ENCODE data around the gene TTC7B.
A peak's percentile ranks its signal among the peaks of the same experiment; 100 is the strongest.

The TTC7B gene

GRCh38 chr14:90518941-90519256 is 297.3 kb downstream of the TTC7B start:
- DNase-seq: peak; percentile 64

DNA sequence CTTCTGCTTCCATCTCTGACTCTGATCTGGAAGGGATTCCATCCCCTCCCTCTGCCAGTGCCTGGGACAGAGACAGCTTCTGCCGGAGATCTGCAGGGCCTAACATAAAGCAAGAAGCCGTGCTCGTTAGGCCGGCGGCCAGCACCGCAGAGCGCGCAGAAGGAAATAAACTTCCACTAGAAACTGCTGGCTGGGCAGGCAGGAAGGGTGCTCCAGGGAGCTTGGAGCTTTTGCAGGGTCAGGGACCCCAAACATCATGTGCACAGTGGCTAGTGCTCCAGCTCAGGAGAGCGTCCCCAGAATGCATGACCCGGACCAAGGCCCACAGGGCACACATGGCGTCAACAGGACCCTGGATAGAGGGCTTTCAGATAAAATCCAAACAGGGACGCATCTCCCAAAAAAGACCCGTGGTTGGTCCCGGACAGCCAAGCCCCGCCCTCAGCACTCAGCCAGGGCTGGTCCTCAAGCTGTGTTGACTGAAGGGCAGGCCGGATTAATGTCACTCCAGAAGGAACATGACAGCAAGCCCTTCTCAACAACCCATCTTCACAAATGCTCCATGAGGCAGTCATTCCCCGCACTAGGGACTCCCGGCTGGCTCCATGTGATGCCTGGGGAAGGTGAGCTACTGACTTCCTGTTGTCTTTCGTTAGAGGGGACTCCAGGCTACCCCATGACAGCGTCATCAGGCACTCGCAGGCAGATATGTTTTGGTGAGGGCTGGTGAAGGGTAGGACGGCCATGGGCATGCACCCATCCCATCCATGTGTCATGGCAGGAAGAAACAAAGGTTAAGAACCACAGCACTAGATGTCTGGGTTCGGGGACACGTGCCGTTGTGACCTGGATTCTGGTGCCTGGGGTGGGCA is 297.9 kb downstream of the TTC7B start:
- no peak for DNase-seq

- no peak for DNase-seq
Observed at GRCh38 chr14:90517076-90517841, 299.0 kb downstream of the TTC7B start.

DNA sequence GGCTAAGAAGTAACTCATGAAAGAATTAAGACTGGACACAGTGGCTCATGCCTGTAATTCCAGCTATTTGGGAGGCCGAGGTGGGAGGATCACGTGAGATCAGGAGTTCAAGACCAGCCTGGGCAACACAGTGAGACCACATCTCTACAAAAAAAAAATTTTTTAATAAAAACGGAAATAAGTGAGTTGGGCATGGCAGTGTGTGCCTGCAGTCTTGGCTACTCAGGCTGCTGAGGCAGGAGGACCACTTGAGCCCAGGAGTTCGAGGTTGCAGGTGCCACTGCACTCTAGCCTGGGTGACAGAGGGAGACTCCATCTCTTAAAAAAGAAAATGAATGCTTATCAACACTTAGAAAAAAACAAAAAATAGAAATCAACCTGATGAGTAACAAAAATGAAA is 301.7 kb downstream of the TTC7B start:
- no peak for DNase-seq

- DNase-seq: no peak
Observed at GRCh38 chr14:90514015-90514398, 302.2 kb downstream of the TTC7B start.

- no peak for DNase-seq
Observed at GRCh38 chr14:90513161-90514014, 302.8 kb downstream of the TTC7B start.

- DNase-seq: no peak
Observed at GRCh38 chr14:90512329-90512991, 303.8 kb downstream of the TTC7B start.

GRCh38 chr14:90511795-90512328 is 304.4 kb downstream of the TTC7B start:
- DNase-seq: no peak

DNA sequence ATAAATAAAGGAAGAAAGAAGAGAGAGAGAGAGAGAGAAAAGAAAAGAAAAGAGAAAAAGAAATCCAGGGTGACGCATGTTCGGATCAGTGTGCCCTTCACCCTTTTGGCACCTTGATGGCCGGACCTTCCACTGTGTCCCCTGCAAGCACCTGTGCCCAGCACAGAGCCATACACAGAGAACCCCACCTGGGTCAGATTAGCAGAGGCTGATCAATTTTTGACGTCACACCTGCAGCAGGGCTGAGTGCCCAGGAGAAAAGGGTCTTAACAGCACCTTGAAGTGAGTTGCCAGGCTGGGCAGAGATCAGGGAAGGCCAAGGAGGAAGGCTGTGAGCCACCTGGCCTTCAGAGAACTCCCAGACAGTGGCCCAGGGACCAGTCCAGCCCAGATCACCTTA is 305.0 kb downstream of the TTC7B start:
- no peak for DNase-seq

DNA sequence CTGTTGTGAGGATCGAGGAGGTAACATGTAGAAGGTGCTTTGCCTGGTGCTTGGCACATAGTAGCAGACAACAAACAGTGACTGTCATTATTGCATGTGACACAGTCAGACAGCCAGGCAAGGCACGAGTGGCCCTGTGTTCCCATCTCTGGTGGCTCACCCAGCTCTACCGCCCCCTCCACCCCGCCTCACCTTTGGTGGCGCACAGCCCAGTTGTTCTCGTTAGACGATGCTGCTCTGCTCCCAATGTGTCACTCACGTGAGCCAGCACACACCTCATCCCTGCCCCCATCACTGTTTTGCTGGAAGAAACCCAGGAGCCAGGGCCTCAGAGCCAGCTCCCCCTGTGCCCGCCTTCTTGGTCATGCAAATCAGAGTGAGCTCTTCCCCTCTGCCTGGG is 306.1 kb downstream of the TTC7B start:
- no peak for DNase-seq

DNA sequence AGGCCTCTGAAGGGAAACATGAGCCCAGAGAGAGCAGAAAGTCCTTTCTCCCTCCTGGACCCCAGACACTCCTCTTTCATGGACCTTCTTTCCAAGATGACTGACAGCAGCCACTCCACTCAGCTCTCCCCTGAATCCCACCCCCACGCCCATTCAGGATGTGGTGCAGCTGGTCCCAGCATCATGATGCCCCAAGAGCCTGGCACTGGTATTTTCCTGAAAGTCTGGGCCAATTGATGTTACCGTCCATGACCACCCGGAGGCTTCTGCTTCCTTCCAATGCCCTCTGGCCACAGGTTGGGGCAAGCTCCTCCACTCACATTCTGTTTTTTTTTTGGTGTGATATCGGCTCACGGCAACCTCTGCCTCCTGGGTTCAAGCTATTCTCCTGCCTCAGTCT is 306.8 kb downstream of the TTC7B start:
- DNase-seq: no peak

- DNase-seq: no peak
Observed at GRCh38 chr14:90508536-90509254, 307.5 kb downstream of the TTC7B start.

- no peak for DNase-seq
Observed at GRCh38 chr14:90508036-90508435, 308.2 kb downstream of the TTC7B start.

- DNase-seq: no peak
Observed at GRCh38 chr14:90507428-90507827, 308.8 kb downstream of the TTC7B start.

GRCh38 chr14:90506748-90507147 is 309.5 kb downstream of the TTC7B start:
- no peak for DNase-seq

DNA sequence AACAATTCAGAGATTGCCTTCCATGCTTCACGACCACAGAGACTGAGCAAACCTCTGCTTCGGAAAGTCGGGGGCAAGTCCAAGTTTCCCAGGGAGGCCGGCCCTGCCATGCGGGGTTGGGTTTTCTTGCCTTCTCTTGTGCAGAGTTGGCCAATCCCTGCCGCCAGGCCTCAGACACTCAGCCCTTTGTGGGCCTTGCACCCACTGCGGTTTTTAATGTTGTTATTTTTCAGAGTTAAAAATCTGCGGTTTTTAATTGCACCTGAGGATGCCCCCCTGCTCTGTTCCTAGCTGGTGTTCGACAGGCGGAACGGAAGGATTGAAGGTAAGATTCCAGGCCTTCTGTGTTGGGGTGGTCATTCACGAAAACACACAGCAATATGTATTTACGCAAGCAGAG is 310.7 kb downstream of the TTC7B start:
- no peak for DNase-seq

GRCh38 chr14:90504643-90505042 is 311.6 kb downstream of the TTC7B start:
- no peak for DNase-seq

GRCh38 chr14:90503582-90503981 is 312.6 kb downstream of the TTC7B start:
- DNase-seq: no peak

GRCh38 chr14:90502760-90503159 is 313.5 kb downstream of the TTC7B start:
- DNase-seq: no peak

DNA sequence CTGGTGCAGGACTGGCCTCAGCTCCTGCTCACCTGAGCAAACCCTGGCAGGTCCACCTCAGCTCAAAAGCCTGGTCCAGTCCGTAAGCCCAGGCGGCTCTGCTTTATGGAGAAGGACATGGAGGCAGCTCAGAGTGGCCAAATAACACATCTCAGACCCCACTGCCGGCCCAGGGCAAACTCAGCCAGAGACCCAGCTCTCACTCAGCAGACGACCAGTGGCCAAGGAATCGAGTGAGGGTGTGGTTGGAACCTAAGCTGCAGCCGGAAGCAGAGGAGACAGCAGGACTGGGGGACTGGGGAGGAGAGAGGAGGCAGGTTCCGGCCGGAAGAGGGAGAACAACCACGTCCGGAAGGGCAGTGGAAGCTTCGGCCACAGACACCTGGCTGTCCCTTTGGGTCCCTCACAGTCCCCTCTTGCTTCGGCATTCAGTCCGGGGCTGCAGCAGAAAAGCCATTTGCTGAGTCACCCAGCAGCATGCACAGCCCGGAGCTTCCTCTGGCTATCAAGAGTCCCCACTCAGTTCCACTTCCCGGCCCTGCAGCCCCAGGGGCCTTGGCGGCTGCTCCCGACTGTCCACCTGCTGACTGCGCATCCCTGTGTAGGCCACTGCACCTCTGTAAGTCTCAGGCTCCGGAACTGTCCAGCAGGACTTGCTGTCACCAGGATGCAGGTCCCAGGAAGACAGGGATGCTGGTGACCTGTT is 315.4 kb downstream of the TTC7B start:
- peak; percentile 36 for DNase-seq

All from hematopoietic multipotent progenitor cell treated with erythropoietin and hydrocortisone succinate and interleukin-3 and kit ligand, for 8 days (in vitro differentiated cells).